Neuronal stem cell (in vitro differentiated cells): Measurements from ENCODE around the gene TLL2.
A peak's percentile ranks its signal among the peaks of the same experiment; 100 is the strongest.

ENCODE experiments used
- DNase-seq: peaks from one replicate; pipeline ENCODE4 v3.0.0-alpha.2; 2013; ENCODE audit warnings: low spot score
- H2AFZ ChIP-seq: one replicate; pipeline ENCODE4 v1.6.1; 2013; ENCODE audit warnings: mild to moderate bottlenecking, low read length, inconsistent platforms
- H2AK5ac ChIP-seq: 2 replicates; pipeline ENCODE4 v1.6.1; 2013; ENCODE audit warnings: low read depth, mild to moderate bottlenecking, inconsistent platforms, low read length, moderate library complexity, mixed read lengths
- H2BK120ac ChIP-seq: 2 replicates; pipeline ENCODE4 v1.6.1; 2013; ENCODE audit warnings: low read depth, mild to moderate bottlenecking, inconsistent platforms, low read length, moderate library complexity, mixed read lengths
- H2BK12ac ChIP-seq: one replicate; pipeline ENCODE4 v1.6.1; 2013; ENCODE audit warnings: low read length, inconsistent platforms
- H2BK15ac ChIP-seq: 2 replicates; pipeline ENCODE4 v1.6.1; 2013; ENCODE audit warnings: mild to moderate bottlenecking, low read length, inconsistent platforms, mixed read lengths
- H2BK5ac ChIP-seq: one replicate; pipeline ENCODE4 v1.6.1; 2013; ENCODE audit warnings: inconsistent platforms, mild to moderate bottlenecking, low read length, moderate library complexity
- H3K14ac ChIP-seq: one replicate; pipeline ENCODE4 v1.6.1; 2013; ENCODE audit warnings: low read length, inconsistent platforms
- H3K18ac ChIP-seq: 2 replicates; pipeline ENCODE4 v1.6.1; 2013; ENCODE audit warnings: low read length, inconsistent platforms
- H3K23ac ChIP-seq: 2 replicates; pipeline ENCODE4 v1.6.1; 2013; ENCODE audit warnings: low read depth, mild to moderate bottlenecking, mixed read lengths, low read length, inconsistent platforms; ENCODE audit not compliant: poor library complexity
- H3K27ac ChIP-seq: replicated peaks from 3 replicates; pipeline ENCODE4 v1.5.1; 2013; ENCODE audit warnings: low read length, inconsistent platforms
- H3K27me3 ChIP-seq, 3 experiments: 2 replicates each; pipeline ENCODE4 v1.6.1; 2013; ENCODE audit warnings: low read length in 3 of 3, mild to moderate bottlenecking in 2 of 3, inconsistent platforms in 1 of 3, low read depth in 1 of 3, mixed read lengths in 1 of 3, moderate library complexity in 1 of 3; ENCODE audit not compliant: control insufficient read depth in 3 of 3, insufficient read depth in 3 of 3
- H3K36me3 ChIP-seq, 2 donors: replicated peaks in 1 of 2; 2 replicates each; pipeline ENCODE4 v1.6.1; 2013; ENCODE audit warnings: low read length in 2 of 2; ENCODE audit not compliant: control insufficient read depth in 2 of 2, insufficient read depth in 2 of 2
- H3K4ac ChIP-seq: 2 replicates; pipeline ENCODE4 v1.6.1; 2013; ENCODE audit warnings: inconsistent platforms, mild to moderate bottlenecking, low read length, moderate library complexity
- H3K4me1 ChIP-seq, 2 donors: 1 replicate in 1 of 2; 2 replicates in 1 of 2; pipeline ENCODE4 v1.6.1; 2013; ENCODE audit warnings: low read length in 2 of 2, low read depth in 1 of 2; ENCODE audit not compliant: control insufficient read depth in 2 of 2, insufficient read depth in 1 of 2
- H3K4me2 ChIP-seq: one replicate; pipeline ENCODE4 v1.6.1; 2013; ENCODE audit warnings: mild to moderate bottlenecking, low read length, inconsistent platforms; ENCODE audit not compliant: insufficient read depth, poor library complexity, severe bottlenecking
- H3K4me3 ChIP-seq, 2 donors: 2 replicates each; pipeline ENCODE4 v1.5.1; 2013; ENCODE audit warnings: low read length in 2 of 2, mild to moderate bottlenecking in 2 of 2, inconsistent platforms in 1 of 2, moderate library complexity in 1 of 2
- H3K79me1 ChIP-seq: one replicate; pipeline ENCODE4 v1.6.1; 2013; ENCODE audit warnings: low read depth, mild to moderate bottlenecking, inconsistent platforms, low read length, moderate library complexity
- H3K9ac ChIP-seq: one replicate; pipeline ENCODE4 v1.6.1; 2013; ENCODE audit warnings: mild to moderate bottlenecking, low read depth, low read length, inconsistent platforms; ENCODE audit not compliant: poor library complexity
- H3K9me3 ChIP-seq, 2 donors: replicated peaks in 1 of 2; 2 replicates each; pipeline versions ENCODE3 to v1.6.1; 2013; ENCODE audit warnings: low read length in 2 of 2, mild to moderate bottlenecking in 2 of 2, inconsistent platforms in 1 of 2, low read depth in 1 of 2, mixed read lengths in 1 of 2, moderate library complexity in 1 of 2; ENCODE audit not compliant: control insufficient read depth in 2 of 2, insufficient read depth in 1 of 2
- H4K8ac ChIP-seq: one replicate; pipeline ENCODE4 v1.6.1; 2013; ENCODE audit warnings: low read depth, mild to moderate bottlenecking, inconsistent platforms, low read length, moderate library complexity
- H4K91ac ChIP-seq: one replicate; pipeline ENCODE4 v1.6.1; 2013; ENCODE audit warnings: low read length, low read depth, mild to moderate bottlenecking, inconsistent platforms; ENCODE audit not compliant: poor library complexity
- WGBS, 2 donors: extraction: QIAGEN DNeasy Blood & Tissue Kit; methylation state at CpG; one replicate each; pipeline ENCODE4 v1.1.7; 2013; ENCODE audit warnings: missing lambda C conversion rate in 2 of 2, mixed read lengths in 1 of 2; ENCODE audit not compliant: insufficient read length in 2 of 2, insufficient replicate concordance in 1 of 2; ENCODE audit errors: extremely low coverage in 2 of 2; 5-methylcytosine and 5-hydroxymethylcytosine counted together

Gene TLL2

GRCh38 chr10:96387601-96388000 is 126.1 kb downstream of the TLL2 start:
- no peak overlapping the region for H3K4me2 ChIP-seq
- no CpG with 5 or more reads among the region's 7 CpGs for WGBS, 2 donors

GRCh38 chr10:96387161-96387560 is 126.6 kb downstream of the TLL2 start:
- Histone ChIP-seq H3K18ac (no peak overlapping the region), H3K79me1 (no peaks in the 10 kb centered on the region), H4K8ac (no peak overlapping the region), H3K27me3 (peaks cover 0 to 12% (median 0%) of the 10 kb centered on the region in 3 experiments), H3K4me1 (no peaks in the 10 kb centered on the region), H2AFZ (no peak overlapping the region), H3K23ac (no peak overlapping the region), H3K9ac (no peak overlapping the region), H3K4me3 (no peak overlapping the region), H2BK12ac (no peak overlapping the region), H2BK15ac (no peak overlapping the region), H2BK120ac (no peak overlapping the region), H3K4ac (no peak overlapping the region), H3K27ac (no peak overlapping the region), H2AK5ac (no peak overlapping the region), H3K9me3 (no peaks in the 10 kb centered on the region), H3K4me2 (no peak overlapping the region), H4K91ac (no peak overlapping the region), H3K14ac (no peak overlapping the region), H2BK5ac (no peak overlapping the region), H3K36me3 (no peaks in the 10 kb centered on the region)
- WGBS, 2 donors = no CpG with 5 or more reads among the region's 2 CpGs
- no peak for DNase-seq

More at GRCh38 chr10:96387601-96388000, 126.1 kb downstream of the TLL2 start:
- no peaks in the 10 kb centered on the region for H3K9me3 ChIP-seq
- no peak overlapping the region for H3K27ac ChIP-seq
- H2BK120ac ChIP-seq = no peak overlapping the region
- no peak overlapping the region for H3K18ac ChIP-seq
- H3K27me3 ChIP-seq = peaks cover 0 to 13% (median 0%) of the 10 kb centered on the region in 3 experiments
- no peak overlapping the region for H2AK5ac ChIP-seq
- no peaks in the 10 kb centered on the region for H3K36me3 ChIP-seq
- no peak overlapping the region for H3K4ac ChIP-seq
- H3K4me3 ChIP-seq = no peak overlapping the region
- H3K9ac ChIP-seq = no peak overlapping the region
- H3K14ac ChIP-seq = no peak overlapping the region
- no peak overlapping the region for H4K91ac ChIP-seq
- no peaks in the 10 kb centered on the region for H3K4me1 ChIP-seq
- H2AFZ ChIP-seq = no peak overlapping the region
- no peak overlapping the region for H3K23ac ChIP-seq
- no peak overlapping the region for H2BK15ac ChIP-seq
- DNase-seq = no peak
- no peaks in the 10 kb centered on the region for H3K79me1 ChIP-seq
- no peak overlapping the region for H2BK12ac ChIP-seq
- no peak overlapping the region for H2BK5ac ChIP-seq
- no peak overlapping the region for H4K8ac ChIP-seq

- no peaks in the 10 kb centered on the region for H3K4me1 ChIP-seq
- WGBS, 2 donors = no CpG with 5 or more reads among the region's 25 CpGs
- peaks cover 0 to 12% (median 0%) of the 10 kb centered on the region in 3 experiments for H3K27me3 ChIP-seq
- no peak overlapping the region for H2BK12ac ChIP-seq
- no peaks in the 10 kb centered on the region for H3K79me1 ChIP-seq
- no peak overlapping the region for H2BK120ac ChIP-seq
- H2BK5ac ChIP-seq = peak overlapping the region; percentile 48
- no peak for DNase-seq
- no peak overlapping the region for H2AK5ac ChIP-seq
- H4K91ac ChIP-seq = no peak overlapping the region
- no peak overlapping the region for H3K4me3 ChIP-seq
- no peaks in the 10 kb centered on the region for H3K36me3 ChIP-seq
- H3K4me2 ChIP-seq = no peak overlapping the region
- H3K9ac ChIP-seq = no peak overlapping the region
- H4K8ac ChIP-seq = no peak overlapping the region
- no peak overlapping the region for H3K23ac ChIP-seq
- H3K18ac ChIP-seq = peak overlapping the region; percentile 8
- H2AFZ ChIP-seq = no peak overlapping the region
- H3K14ac ChIP-seq = no peak overlapping the region
- H3K4ac ChIP-seq = no peak overlapping the region
- no peaks in the 10 kb centered on the region for H3K9me3 ChIP-seq
- H3K27ac ChIP-seq = no peak overlapping the region
- no peak overlapping the region for H2BK15ac ChIP-seq
These were observed 129.2 kb downstream of the TLL2 start for GRCh38 chr10:96384506-96384905.

GRCh38 chr10:96380821-96381220 is 132.9 kb downstream of the TLL2 start:
- Histone ChIP-seq H2BK15ac (no peak overlapping the region), H2AFZ (no peak overlapping the region), H2AK5ac (no peak overlapping the region), H3K14ac (no peak overlapping the region), H3K9me3 (no peaks in the 10 kb centered on the region), H3K4me1 (peaks cover 0 to 9% of the 10 kb centered on the region in 2 donors), H3K27ac (no peak overlapping the region), H3K27me3 (peaks cover 0 to 3% (median 0%) of the 10 kb centered on the region in 3 experiments), H3K9ac (no peak overlapping the region), H2BK5ac (no peak overlapping the region), H4K8ac (no peak overlapping the region), H3K79me1 (no peaks in the 10 kb centered on the region), H2BK120ac (no peak overlapping the region), H3K18ac (peak overlapping the region; percentile 72), H3K4me3 (no peak overlapping the region), H2BK12ac (peak overlapping the region; percentile 42), H4K91ac (no peak overlapping the region), H3K36me3 (no peaks in the 10 kb centered on the region), H3K4me2 (no peak overlapping the region), H3K4ac (no peak overlapping the region), H3K23ac (peak overlapping the region; percentile 36)
- WGBS, 2 donors = no CpG with 5 or more reads among the region's 7 CpGs
- DNase-seq = no peak
